HG02840 (cell line): Measurements from ENCODE around the gene KCNK5.

ENCODE experiments used
- ATAC-seq: cut with Tn5 transposase; IDR thresholded peaks from one replicate; pipeline ENCODE4 v1.9.1; 2021; ENCODE audit warnings: mild to moderate bottlenecking, moderate library complexity, moderate number of reproducible peaks; ENCODE audit not compliant: unreplicated experiment, low FRiP score

Gene KCNK5

GRCh38 chr6:39181333-39181732 is 47.9 kb downstream of the KCNK5 start:
- no peak for ATAC-seq

DNA sequence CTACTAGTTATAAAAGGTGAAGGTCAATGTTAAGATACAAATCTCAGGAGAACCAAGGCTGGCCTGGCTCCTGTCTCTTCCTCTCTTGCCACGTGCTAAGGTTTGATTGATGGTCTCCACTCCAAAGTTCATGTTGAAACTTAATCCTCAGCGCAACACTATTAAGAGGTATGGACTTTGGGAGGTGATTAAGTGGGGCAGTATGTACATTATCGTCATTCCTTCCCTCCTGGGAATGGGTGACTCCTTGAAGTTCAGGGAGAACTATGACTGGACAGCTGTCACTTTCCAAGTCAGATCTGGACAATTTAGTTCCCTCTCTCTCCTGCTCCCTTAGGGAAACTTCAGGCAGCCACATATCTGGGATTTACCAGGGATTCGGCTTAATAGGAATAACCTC is 50.5 kb downstream of the KCNK5 start:
- ATAC-seq = no peak

DNA sequence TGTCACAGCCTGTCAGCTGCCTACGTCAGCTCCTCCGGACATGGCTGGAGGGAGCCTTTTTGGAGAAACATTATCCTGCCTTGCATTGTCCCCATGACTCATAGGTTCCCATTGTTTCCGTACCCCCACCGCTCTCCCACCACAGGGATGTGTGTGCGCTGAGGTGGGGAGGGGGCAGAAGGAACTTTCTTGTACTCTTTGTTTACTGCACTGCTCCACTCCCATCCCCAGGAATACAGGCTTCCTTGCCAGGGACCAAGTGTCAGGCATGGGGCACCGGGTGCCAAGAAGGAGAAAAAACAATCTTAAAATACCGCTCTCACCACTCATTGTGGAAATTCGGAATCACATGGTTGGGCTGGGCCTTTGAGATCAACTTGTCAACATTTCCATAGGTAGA is 51.0 kb downstream of the KCNK5 start:
- no peak for ATAC-seq

- no peak for ATAC-seq
These were observed 52.1 kb downstream of the KCNK5 start for GRCh38 chr6:39177130-39177529.

GRCh38 chr6:39173270-39173669 is 56.0 kb downstream of the KCNK5 start:
- ATAC-seq = no peak

- ATAC-seq = no peak
These were observed 56.9 kb downstream of the KCNK5 start for GRCh38 chr6:39172377-39172757.

- ATAC-seq = no peak
These were observed 57.5 kb downstream of the KCNK5 start for GRCh38 chr6:39171489-39172376.

DNA sequence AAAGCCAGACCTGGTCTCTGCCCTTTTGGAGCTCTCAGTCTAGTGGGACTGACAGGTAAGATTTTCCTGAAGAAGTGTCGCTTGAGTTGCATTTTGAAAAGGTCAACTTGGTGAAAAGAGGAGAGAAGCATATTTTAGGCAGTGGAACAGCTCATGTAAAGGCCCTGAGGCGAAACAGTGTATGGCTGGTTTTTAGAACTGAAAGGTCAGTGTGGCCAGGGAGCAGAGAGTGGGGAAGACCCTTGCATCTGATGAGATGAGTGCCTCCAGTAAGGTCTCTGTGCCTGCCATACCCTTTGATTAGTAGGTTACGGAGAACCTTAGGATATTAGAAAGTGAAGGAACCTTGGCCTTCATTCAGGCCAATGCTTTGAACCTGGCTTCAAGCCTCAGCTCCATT is 58.4 kb downstream of the KCNK5 start:
- no peak for ATAC-seq

DNA sequence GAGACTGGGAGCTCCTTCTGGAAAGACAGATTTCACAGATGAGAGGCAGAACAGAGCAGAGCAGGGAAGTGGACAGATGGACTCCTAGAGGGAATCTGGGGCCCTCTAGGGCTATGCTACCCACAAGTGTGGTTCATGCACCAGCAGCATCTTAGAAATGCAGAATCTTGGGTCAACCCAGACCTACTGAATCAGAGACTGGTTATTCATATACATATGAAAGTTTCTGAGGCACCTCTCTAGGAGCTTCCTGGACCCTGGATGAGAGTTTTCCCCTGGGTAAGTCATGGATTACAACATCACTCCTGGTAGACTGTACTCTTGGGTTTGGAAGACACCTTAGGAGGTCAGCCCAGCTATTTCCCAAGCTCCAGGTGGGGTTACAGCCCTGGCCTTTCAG is 58.9 kb downstream of the KCNK5 start:
- no peak for ATAC-seq

- ATAC-seq = no peak
These were observed 59.6 kb downstream of the KCNK5 start for GRCh38 chr6:39169448-39170344.

- no peak for ATAC-seq
These were observed 61.2 kb downstream of the KCNK5 start for GRCh38 chr6:39167866-39168625.

- ATAC-seq = no peak
These were observed 62.0 kb downstream of the KCNK5 start for GRCh38 chr6:39167321-39167720.

- no peak for ATAC-seq
These were observed 62.4 kb downstream of the KCNK5 start for GRCh38 chr6:39166912-39167290.

GRCh38 chr6:39166189-39166911 is 62.9 kb downstream of the KCNK5 start:
- ATAC-seq = no peak

GRCh38 chr6:39157511-39157910 is 71.8 kb downstream of the KCNK5 start:
- no peak for ATAC-seq

- ATAC-seq = no peak
These were observed 72.5 kb downstream of the KCNK5 start for GRCh38 chr6:39156801-39157200.

DNA sequence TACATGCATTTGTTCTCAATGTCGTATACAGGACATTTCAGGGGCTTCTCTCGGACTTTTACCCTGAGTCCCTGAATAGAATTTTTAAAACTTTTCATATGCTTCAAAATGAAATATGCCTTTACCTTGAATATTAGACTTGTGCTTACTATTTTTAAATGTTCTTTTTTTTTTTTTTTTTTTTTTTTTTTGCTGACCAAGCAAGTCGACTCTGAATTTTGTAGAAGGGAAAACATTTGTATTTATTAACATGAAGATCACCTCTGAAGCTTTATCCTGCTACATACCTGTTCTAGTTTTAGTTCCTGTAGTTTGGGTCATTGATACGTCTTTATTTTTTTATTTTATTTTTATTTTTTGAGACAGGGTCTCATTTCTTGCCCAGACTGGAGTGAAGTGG is 74.6 kb downstream of the KCNK5 start:
- ATAC-seq = no peak

DNA sequence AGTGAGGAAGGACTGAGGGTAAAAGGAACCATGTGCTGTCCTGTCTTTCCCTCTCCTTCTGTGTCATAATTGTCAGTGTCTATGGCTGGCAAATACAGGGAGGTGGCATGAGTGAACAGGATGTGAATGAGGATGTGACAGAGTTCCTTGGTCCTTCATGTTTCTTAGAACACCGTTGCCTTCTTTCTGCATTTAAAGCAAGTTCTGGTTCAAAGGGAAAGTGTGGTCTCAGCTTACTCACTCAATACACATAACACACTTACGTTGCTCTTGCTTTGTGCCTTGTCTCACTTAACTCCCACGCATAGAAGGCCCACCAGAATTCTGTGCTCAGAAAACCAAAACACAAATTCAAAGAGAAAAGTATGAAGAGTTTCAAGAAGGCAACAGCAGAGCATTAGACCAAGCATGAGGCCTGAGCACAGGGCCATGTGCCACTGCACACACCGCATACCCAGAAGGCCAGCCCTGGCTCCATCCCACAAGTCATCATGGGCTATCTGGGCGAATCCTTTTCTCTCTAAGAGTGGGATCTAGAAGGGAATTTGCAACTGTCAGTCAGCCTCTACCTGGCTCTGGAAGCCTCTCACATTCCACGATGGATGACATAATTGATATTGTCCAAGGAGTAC is 75.4 kb downstream of the KCNK5 start:
- no peak for ATAC-seq

GRCh38 chr6:39152262-39152661 is 77.0 kb downstream of the KCNK5 start:
- ATAC-seq = no peak

DNA sequence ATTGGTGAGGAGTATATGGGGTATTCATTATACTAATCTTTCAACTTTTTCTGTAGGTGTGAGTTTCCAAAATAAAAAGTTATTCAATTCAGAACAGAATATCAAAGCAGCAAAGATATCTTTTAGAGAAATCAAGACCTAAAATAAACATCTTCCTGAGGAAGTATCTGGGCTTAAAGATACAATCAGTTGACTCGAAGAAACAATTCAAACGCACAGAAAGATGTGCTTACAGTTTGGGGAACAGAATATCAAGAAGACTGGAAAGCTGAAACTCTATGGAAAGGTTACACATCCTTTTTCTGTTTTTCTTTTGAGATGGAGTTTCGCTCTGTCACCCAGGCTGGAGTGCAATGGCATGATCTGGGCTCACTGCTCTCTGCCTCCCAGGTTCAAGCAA is 78.1 kb downstream of the KCNK5 start:
- no peak for ATAC-seq
